Endothelial cell of umbilical vein (primary cell): ENCODE results near the gene LDLRAD3.

ENCODE experiments used
- EZH2 ChIP-seq: IDR thresholded peaks from 2 replicates; pipeline ENCODE4 v1.6.1; 2012; ENCODE audit warnings: borderline replicate concordance, low read depth, mild to moderate bottlenecking, moderate library complexity, low read length, inconsistent platforms; ENCODE audit not compliant: severe bottlenecking
- GATA2 ChIP-seq: IDR thresholded peaks from 2 replicates; pipeline ENCODE4 v1.7.0; 2011; ENCODE audit warnings: low read depth, mild to moderate bottlenecking, moderate library complexity, mixed read lengths, low read length; ENCODE audit not compliant: insufficient read length, insufficient read depth
- TF ChIP-seq, protein P1 (sequence below), 2 donors: IDR thresholded peaks; 1 replicate in 1 of 2; 2 replicates in 1 of 2; pipeline ENCODE4 v1.5.1; 2011; ENCODE audit warnings: low read length in 2 of 2, mild to moderate bottlenecking in 2 of 2, moderate library complexity in 2 of 2, control low read depth in 1 of 2, inconsistent platforms in 1 of 2, low read depth in 1 of 2; ENCODE audit not compliant: insufficient read depth in 1 of 2; ENCODE audit errors: extremely low read depth in 1 of 2
- TF ChIP-seq, protein P2 (sequence below): IDR thresholded peaks from 2 replicates; pipeline ENCODE4 v1.6.1; 2011; ENCODE audit not compliant: insufficient read depth, insufficient read length

DNA sequence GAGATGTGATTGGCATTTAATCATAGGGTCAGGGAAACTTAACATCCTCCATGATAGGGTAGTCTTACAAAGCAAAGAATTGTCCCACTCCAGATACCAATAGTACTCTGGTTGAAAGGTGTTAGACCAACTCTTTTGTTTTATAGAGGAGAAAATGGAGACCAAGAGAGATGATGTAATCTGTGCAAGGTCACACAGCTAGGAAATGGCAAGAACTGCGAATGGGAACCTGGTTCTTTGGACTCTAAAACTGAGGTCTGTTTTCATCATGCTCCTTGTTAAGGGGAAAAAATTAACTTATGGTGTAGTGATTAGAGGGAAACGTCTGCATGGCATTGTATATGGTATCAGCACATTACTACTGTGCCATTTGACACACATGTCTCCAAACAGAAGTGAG, 174.2 kb downstream of the LDLRAD3 start:
- TF ChIP-seq, protein P1, sequence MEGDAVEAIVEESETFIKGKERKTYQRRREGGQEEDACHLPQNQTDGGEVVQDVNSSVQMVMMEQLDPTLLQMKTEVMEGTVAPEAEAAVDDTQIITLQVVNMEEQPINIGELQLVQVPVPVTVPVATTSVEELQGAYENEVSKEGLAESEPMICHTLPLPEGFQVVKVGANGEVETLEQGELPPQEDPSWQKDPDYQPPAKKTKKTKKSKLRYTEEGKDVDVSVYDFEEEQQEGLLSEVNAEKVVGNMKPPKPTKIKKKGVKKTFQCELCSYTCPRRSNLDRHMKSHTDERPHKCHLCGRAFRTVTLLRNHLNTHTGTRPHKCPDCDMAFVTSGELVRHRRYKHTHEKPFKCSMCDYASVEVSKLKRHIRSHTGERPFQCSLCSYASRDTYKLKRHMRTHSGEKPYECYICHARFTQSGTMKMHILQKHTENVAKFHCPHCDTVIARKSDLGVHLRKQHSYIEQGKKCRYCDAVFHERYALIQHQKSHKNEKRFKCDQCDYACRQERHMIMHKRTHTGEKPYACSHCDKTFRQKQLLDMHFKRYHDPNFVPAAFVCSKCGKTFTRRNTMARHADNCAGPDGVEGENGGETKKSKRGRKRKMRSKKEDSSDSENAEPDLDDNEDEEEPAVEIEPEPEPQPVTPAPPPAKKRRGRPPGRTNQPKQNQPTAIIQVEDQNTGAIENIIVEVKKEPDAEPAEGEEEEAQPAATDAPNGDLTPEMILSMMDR (IDR thresholded peaks at IDR 0.05; ENCODE audit: extremely low read depth in 1 of 2, insufficient read depth in 1 of 2, low read depth in 1 of 2, low read length in 2 of 2): no peak
- TF ChIP-seq EZH2 (no peak), GATA2 (no peak)
- TF ChIP-seq, protein P2, sequence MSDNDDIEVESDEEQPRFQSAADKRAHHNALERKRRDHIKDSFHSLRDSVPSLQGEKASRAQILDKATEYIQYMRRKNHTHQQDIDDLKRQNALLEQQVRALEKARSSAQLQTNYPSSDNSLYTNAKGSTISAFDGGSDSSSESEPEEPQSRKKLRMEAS: no peak
